Measurements from ENCODE around the gene PPARD. TPM values are rescaled to one million over a fixed set of nuclear protein-coding genes. Genes with fewer than 3 reads are reported as not detected.

Gene PPARD
- total RNA-seq, 1 experiment from 2014 or later = 38.4 TPM

GRCh38 chr6:35475573-35475972 is 133.2 kb downstream of the PPARD start:
- peaks cover 26% of the 10 kb centered on the region; the same call in 1 of the 2 replicates for H4K20me1 ChIP-seq (ENCODE audit: insufficient read depth)
- intact Hi-C loops (cut with micrococcal nuclease) = no loop called here
- ChIA-PET CTCF (no interaction called here), POLR2A (interaction anchor here (1.5 kb wide), 1 partner anchor 13 kb away, joined by 3 read pairs; no protein-coding TSS in a partner anchor), RAD21 (ENCODE audit: low non-redundant PET in 1 of 2, low total read pairs in 2 of 2, uncharacterized antibody in 2 of 2, unreplicated experiment in 2 of 2) (no interaction called here)
- ATAC-seq (no peak), DNase-seq (ENCODE audit: low read depth, low spot score) (no peak)
- no peak overlapping the region for H3K4me2 ChIP-seq (ENCODE audit: low read length)
- no peak overlapping the region for H3K9ac ChIP-seq (ENCODE audit: low read length)
- no peaks in the 10 kb centered on the region for H3K9me3 ChIP-seq (ENCODE audit: control insufficient read depth in 1 of 2, insufficient read depth in 1 of 2, low read depth in 1 of 2, low read length in 2 of 2)
- H3K9me2 ChIP-seq (ENCODE audit: insufficient read depth) = no peaks in the 10 kb centered on the region
- H3K27me3 ChIP-seq (ENCODE audit: insufficient read depth, low read length) = no peaks in the 10 kb centered on the region
- H3K27ac ChIP-seq (ENCODE audit: low read depth, low read length) = no peak overlapping the region
- BruUV-seq (replicated peaks) = no TSS peak
- TF ChIP-seq RAD21 (IDR thresholded peaks at IDR 0.05; ENCODE audit: low read depth) = no peak
- TF ChIP-seq EZH2phosphoT487 (IDR thresholded peaks at IDR 0.05; ENCODE audit: borderline replicate concordance) = no peak
- no peak for TF ChIP-seq POLR2AphosphoS5 (IDR thresholded peaks at IDR 0.05; ENCODE audit: low read depth, low read length)
- TF ChIP-seq REST (IDR thresholded peaks at IDR 0.05; ENCODE audit: low read depth) = no peak
- no peak for TF ChIP-seq EZH2 (IDR thresholded peaks at IDR 0.05)
- no peak for TF ChIP-seq YY1 (IDR thresholded peaks at IDR 0.05; ENCODE audit: extremely low read depth, insufficient replicate concordance, low read depth, low read length)
- TF ChIP-seq FOSL1 (IDR thresholded peaks at IDR 0.05; ENCODE audit: low read depth) = no peak
- H2AFZ ChIP-seq (ENCODE audit: low read depth, low read length, poor library complexity, severe bottlenecking) = no peak overlapping the region
- peaks cover 12 to 18% of the 10 kb centered on the region in 2 experiments; a peak in 2 of 4 replicates for H3K36me3 ChIP-seq (ENCODE audit: control insufficient read depth in 1 of 2, insufficient read depth in 2 of 2, low read length in 2 of 2)
- H3K4me3 ChIP-seq (replicated peaks in 1 of 2; ENCODE audit: low read depth in 1 of 2, low read length in 2 of 2) = no peak overlapping the region
- peaks cover 18% of the 10 kb centered on the region for H3K79me2 ChIP-seq (ENCODE audit: insufficient read depth, low read length)
- H3K4me1 ChIP-seq (ENCODE audit: control insufficient read depth in 1 of 2, insufficient read depth in 2 of 2, low read length in 2 of 2) = peaks cover 6 to 12% of the 10 kb centered on the region in 2 experiments; a peak in 3 of 4 replicates
